Endothelial cell of umbilical vein (primary cell): ENCODE data around the gene PTGFRN. TPM values are rescaled to one million over a fixed set of nuclear protein-coding genes. Genes with fewer than 3 reads are reported as not detected.

ENCODE experiments used
- BruUV-seq: library from RNA; stranded (reverse); fragments of 400-500 nt; replicated peaks from 2 replicates; lab custom pipeline; 2021; lab: Mats Ljungman, UMichigan
- CTCF ChIA-PET: fragments of 300-600, 350-600 bp; sonication (Branson Sonifier 250); formaldehyde crosslinking; loops from one replicate; lab custom pipeline; 2021; ENCODE audit warnings: antibody characterized with exemption, inconsistent platforms; lab: Charles Lee
- POLR2A ChIA-PET: fragments of 300-600, 350-600 bp; sonication (Branson Sonifier 250); formaldehyde crosslinking; loops from one replicate; lab custom pipeline; 2021; ENCODE audit warnings: antibody characterized with exemption, inconsistent platforms; lab: Charles Lee
- DNase-seq: peaks from one replicate; pipeline ENCODE4 v3.0.0-alpha.2; 2011; ENCODE audit warnings: low read depth, low spot score
- FAIRE-seq: peaks from 2 replicates; lab custom pipeline; 2011; peaks lifted over from hg19 to GRCh38; lab: Jason Lieb, UNC
- H2AFZ ChIP-seq: 2 replicates; pipeline ENCODE4 v1.6.0; 2012; ENCODE audit warnings: low read depth, low read length, control low read depth, inconsistent platforms
- H3K27ac ChIP-seq: 2 replicates; pipeline ENCODE4 v1.5.1; 2011; ENCODE audit warnings: low read depth, mild to moderate bottlenecking, control low read depth, low read length, moderate library complexity; ENCODE audit not compliant: insufficient read depth
- H3K27me3 ChIP-seq, 2 experiments: 2 replicates each; pipeline versions ENCODE4 v1.6.0 to v1.6.1; 2011; ENCODE audit warnings: low read length in 2 of 2, mixed read lengths in 1 of 2; ENCODE audit not compliant: control insufficient read depth in 2 of 2, insufficient read depth in 2 of 2
- H3K36me3 ChIP-seq, 2 experiments: 2 replicates in 1 of 2; 3 replicates in 1 of 2; pipeline ENCODE4 v1.5.1; 2011; ENCODE audit warnings: low read length in 2 of 2, mild to moderate bottlenecking in 1 of 2, moderate library complexity in 1 of 2; ENCODE audit not compliant: control insufficient read depth in 2 of 2, insufficient read depth in 2 of 2; ENCODE audit errors: extremely low read depth in 1 of 2
- H3K4me1 ChIP-seq: 3 replicates; pipeline ENCODE4 v1.5.1; 2011; ENCODE audit warnings: mild to moderate bottlenecking, low read length; ENCODE audit not compliant: control insufficient read depth, insufficient read depth; ENCODE audit errors: extremely low read depth
- H3K4me2 ChIP-seq: 2 replicates; pipeline ENCODE4 v1.6.1; 2011; ENCODE audit warnings: low read length, control low read depth, mixed read lengths; ENCODE audit not compliant: insufficient read depth
- H3K4me3 ChIP-seq, 3 experiments: fragments of 200-600 bp in 1 of 3; sonication (generic), shearing (Covaris generic) in 1 of 3; replicated peaks in 1 of 3; 2 replicates each; pipeline ENCODE4 v1.5.1; 2011 to 2016; ENCODE audit warnings: control low read depth in 3 of 3, low read length in 3 of 3, mild to moderate bottlenecking in 2 of 3, inconsistent platforms in 1 of 3, low read depth in 1 of 3, moderate library complexity in 1 of 3; ENCODE audit not compliant: insufficient read depth in 1 of 3
- H3K79me2 ChIP-seq: 2 replicates; pipeline ENCODE4 v1.6.0; 2012; ENCODE audit warnings: low read length, inconsistent platforms; ENCODE audit not compliant: control insufficient read depth, insufficient read depth
- H3K9ac ChIP-seq: replicated peaks from 2 replicates; pipeline ENCODE3; 2011; ENCODE audit warnings: low read length, control low read depth; ENCODE audit not compliant: insufficient read depth; ENCODE audit errors: extremely low read depth
- H3K9me1 ChIP-seq: replicated peaks from 3 replicates; pipeline ENCODE4 v1.6.0; 2011; ENCODE audit warnings: mild to moderate bottlenecking, low read length; ENCODE audit not compliant: control insufficient read depth, insufficient read depth; ENCODE audit errors: extremely low read depth
- H3K9me3 ChIP-seq: replicated peaks from 2 replicates; pipeline ENCODE4 v1.5.1; 2012; ENCODE audit warnings: low read length, inconsistent platforms; ENCODE audit not compliant: control insufficient read depth, insufficient read depth
- H4K20me1 ChIP-seq: replicated peaks from 2 replicates; pipeline ENCODE3; 2011; ENCODE audit warnings: mild to moderate bottlenecking, low read length; ENCODE audit not compliant: control insufficient read depth, insufficient read depth; ENCODE audit errors: extremely low read depth
- CTCF ChIP-seq, 2 donors: IDR thresholded peaks; 1 replicate in 1 of 2; 2 replicates in 1 of 2; pipeline ENCODE4 v1.5.1; 2011; ENCODE audit warnings: low read length in 2 of 2, mild to moderate bottlenecking in 2 of 2, moderate library complexity in 2 of 2, control low read depth in 1 of 2, inconsistent platforms in 1 of 2, low read depth in 1 of 2; ENCODE audit not compliant: insufficient read depth in 1 of 2; ENCODE audit errors: extremely low read depth in 1 of 2
- EZH2 ChIP-seq: IDR thresholded peaks from 2 replicates; pipeline ENCODE4 v1.6.1; 2012; ENCODE audit warnings: borderline replicate concordance, low read depth, mild to moderate bottlenecking, moderate library complexity, low read length, inconsistent platforms; ENCODE audit not compliant: severe bottlenecking
- FOS ChIP-seq: IDR thresholded peaks from 2 replicates; pipeline ENCODE4 v1.6.1; 2011; ENCODE audit warnings: mild to moderate bottlenecking, low read length, moderate library complexity, borderline replicate concordance; ENCODE audit not compliant: insufficient read depth
- GATA2 ChIP-seq: IDR thresholded peaks from 2 replicates; pipeline ENCODE4 v1.7.0; 2011; ENCODE audit warnings: low read depth, mild to moderate bottlenecking, moderate library complexity, mixed read lengths, low read length; ENCODE audit not compliant: insufficient read length, insufficient read depth
- JUN ChIP-seq: IDR thresholded peaks from 2 replicates; pipeline ENCODE4 v1.6.1; 2011; ENCODE audit warnings: borderline replicate concordance, low read depth; ENCODE audit not compliant: insufficient read length, insufficient read depth
- MAX ChIP-seq: IDR thresholded peaks from 2 replicates; pipeline ENCODE4 v1.6.1; 2011; ENCODE audit not compliant: insufficient read depth, insufficient read length
- MYC ChIP-seq: IDR thresholded peaks from one replicate; pipeline ENCODE4 v1.6.1; 2011; ENCODE audit warnings: mild to moderate bottlenecking, low read depth, low read length
- POLR2A ChIP-seq: IDR thresholded peaks from 2 replicates; pipeline ENCODE4 v1.6.1; 2012; ENCODE audit warnings: low read depth, mild to moderate bottlenecking, control low read depth, low read length
- POLR2AphosphoS5 ChIP-seq: IDR thresholded peaks from 2 replicates; pipeline ENCODE4 v1.6.1; 2012; ENCODE audit warnings: low read depth, mild to moderate bottlenecking, control low read depth, low read length, moderate library complexity; ENCODE audit not compliant: insufficient read depth
- dilution Hi-C: fragments of 300-500 bp; cut with MboI; formaldehyde crosslinking; loops from one replicate; pipeline ENCODE4 v1.15.0; 2019; ENCODE audit warnings: low sequenced_read_pairs; ENCODE audit not compliant: extremely low pct_ligation_motif_present
- intact Hi-C: fragments of 100-400 bp; cut with micrococcal nuclease; formaldehyde crosslinking; loops from one replicate; pipeline ENCODE4 v1.10.0; 2022
- polyA plus RNA-seq, 4 experiments: library from polyadenylated mRNA; depleted of rRNA in 3 of 4; stranded (reverse) in 3 of 4; unstranded in 1 of 4; fragments of >200 nt; gene quantifications; 2 replicates each; pipeline versions ENCODE4 v1.2.1 to v1.2.3, GENCODE V29; 2011 to 2012; ENCODE audit warnings: missing spikeins in 1 of 4
- total RNA-seq: library from RNA; stranded (reverse); gene quantifications from 2 replicates; pipeline ENCODE4 v1.2.3, GENCODE V29; 2021

PTGFRN gene
- total and polyA plus RNA-seq, 2 donors (not counting 3 experiments of a cell fraction or from before 2014, with no cell fraction given), result 39.6 to 60.7 TPM

- no peak within 1 kb of the TSS for H2AFZ ChIP-seq
- H3K9me1 ChIP-seq, result no peaks in the 10 kb centered on the region
- no peaks in the 10 kb centered on the region for H3K36me3 ChIP-seq
- H3K4me1 ChIP-seq, result no peaks in the 10 kb centered on the region
- H3K4me3 ChIP-seq, result no peak within 1 kb of the TSS
- H3K9ac ChIP-seq, result no peak within 1 kb of the TSS
- FAIRE-seq, result no peak
- peaks cover 0 to 7% of the 10 kb centered on the region in 2 experiments for H3K27me3 ChIP-seq
- CTCF ChIA-PET, result interaction anchor here (1.0 kb wide), 1 partner anchor 8 kb away, joined by 4 read pairs; no protein-coding TSS in a partner anchor
- TF ChIP-seq POLR2AphosphoS5 (no peak), MYC (no peak), JUN (no peak), CTCF (IDR thresholded peaks at IDR 0.05; ENCODE audit: extremely low read depth in 1 of 2, insufficient read depth in 1 of 2, low read depth in 1 of 2, low read length in 2 of 2) (no peak), MAX (no peak), EZH2 (no peak), FOS (no peak), POLR2A (no peak), GATA2 (no peak)
- no peaks in the 10 kb centered on the region for H3K79me2 ChIP-seq
- dilution Hi-C loops (no loop called here), intact Hi-C loops (no loop called here)
- DNase-seq, result no peak
- no peak within 1 kb of the TSS for H3K4me2 ChIP-seq
- BruUV-seq, result no TSS peak
- no peaks in the 10 kb centered on the region for H3K9me3 ChIP-seq
- POLR2A ChIA-PET, result no interaction called here
- no peaks in the 10 kb centered on the region for H4K20me1 ChIP-seq
- H3K27ac ChIP-seq, result no peak within 1 kb of the TSS
Observed at GRCh38 chr1:117001254-117001927, 91.7 kb downstream of the PTGFRN start, which contains the start of gene CD101. Gene CD101 (plus strand): TSS chr1:117001760. CDS start chr1:117001818, 58 bp downstream.
